GM12872 (cell line): ENCODE measurements around the gene RIPK4.

Experiments
- CTCF ChIP-seq: IDR thresholded peaks from 3 replicates; pipeline ENCODE4 v1.5.1; 2011; ENCODE audit warnings: low read depth, mild to moderate bottlenecking, low read length, moderate library complexity; ENCODE audit not compliant: insufficient read depth

The RIPK4 gene

DNA sequence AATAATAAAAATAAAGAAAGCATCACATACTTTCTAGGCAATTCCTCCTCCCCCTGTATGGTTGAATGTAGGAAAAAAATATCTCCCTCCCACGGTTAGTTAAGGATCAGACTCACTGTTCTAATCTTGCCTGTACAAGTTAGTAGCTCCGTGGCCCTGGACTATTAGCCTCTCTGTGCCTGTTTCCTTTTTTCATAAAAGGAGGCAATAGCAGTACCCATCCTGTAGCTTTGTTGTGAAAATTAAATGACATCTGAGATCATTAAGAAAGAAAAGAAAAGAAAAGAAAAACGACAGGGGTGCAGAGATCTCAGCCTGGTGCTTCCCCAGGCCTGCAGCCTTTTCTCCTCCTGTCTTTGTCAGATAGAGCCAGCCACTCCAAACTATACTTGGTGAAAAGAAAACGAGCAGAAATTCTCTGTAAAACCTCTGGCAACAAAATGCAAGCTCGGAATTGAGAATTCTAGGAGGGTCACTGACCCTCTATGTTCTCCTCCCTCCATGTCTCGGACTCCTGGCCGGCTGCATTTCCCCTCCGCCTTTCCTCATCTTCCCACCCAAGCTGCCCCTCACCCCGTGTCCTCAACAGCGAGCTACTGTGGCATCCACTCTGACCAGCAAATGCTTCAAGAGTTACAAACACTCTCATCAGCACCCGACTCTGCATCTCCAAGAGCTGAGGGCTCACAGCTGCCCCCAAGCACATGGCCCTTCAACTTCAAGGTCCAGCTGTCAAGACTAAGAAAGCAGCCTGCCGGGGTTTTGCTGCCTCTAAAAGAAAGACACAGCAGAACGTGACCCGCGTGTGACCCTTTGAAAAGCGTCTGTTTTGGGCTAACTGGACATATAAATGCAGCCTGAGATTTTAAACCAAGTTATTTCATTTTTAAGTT lies 13.6 kb downstream of the RIPK4 start:
- no peak for TF ChIP-seq CTCF

GRCh38 chr21:41752231-41752681 lies 14.6 kb downstream of the RIPK4 start:
- TF ChIP-seq CTCF: no peak

DNA sequence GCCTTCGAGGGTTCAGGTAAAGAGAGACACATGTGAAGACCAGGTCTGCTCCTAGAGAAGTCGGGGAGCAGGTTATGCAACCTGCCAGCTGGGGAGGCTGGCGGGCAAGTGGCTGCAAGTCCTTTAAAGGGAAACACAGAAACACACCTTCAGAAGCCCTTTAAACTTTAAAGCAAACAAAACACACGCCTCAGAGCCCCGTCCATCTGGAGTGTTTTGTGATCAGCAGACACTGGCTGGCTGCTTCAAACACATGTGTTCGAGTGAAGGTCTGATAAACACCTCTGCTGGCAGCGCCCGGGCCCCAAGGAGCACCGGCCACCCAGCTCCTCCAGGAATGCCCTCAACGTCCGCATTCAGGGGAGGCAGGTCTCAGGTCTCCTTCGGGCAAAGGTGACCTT lies 15.2 kb downstream of the RIPK4 start:
- no peak for TF ChIP-seq CTCF

GRCh38 chr21:41750532-41751151 lies 16.2 kb downstream of the RIPK4 start:
- no peak for TF ChIP-seq CTCF

- no peak for TF ChIP-seq CTCF
These were observed 16.8 kb downstream of the RIPK4 start for GRCh38 chr21:41750051-41750450.

- TF ChIP-seq CTCF: no peak
These were observed 17.6 kb downstream of the RIPK4 start for GRCh38 chr21:41749286-41749685.

- no peak for TF ChIP-seq CTCF
These were observed 18.7 kb downstream of the RIPK4 start for GRCh38 chr21:41747943-41748738.
